HG03095 (cell line): ENCODE results near the gene MAEA.
"Not testable (repeated sequence)": the region's sequence is repeated elsewhere in the genome, so short reads cannot be mapped to it uniquely, and the experiment has no call there.

Experiments used
- ATAC-seq: cut with Tn5 transposase; IDR thresholded peaks from one replicate; pipeline ENCODE4 v1.9.1; 2021; ENCODE audit warnings: moderate library complexity; ENCODE audit not compliant: unreplicated experiment

Gene MAEA

DNA sequence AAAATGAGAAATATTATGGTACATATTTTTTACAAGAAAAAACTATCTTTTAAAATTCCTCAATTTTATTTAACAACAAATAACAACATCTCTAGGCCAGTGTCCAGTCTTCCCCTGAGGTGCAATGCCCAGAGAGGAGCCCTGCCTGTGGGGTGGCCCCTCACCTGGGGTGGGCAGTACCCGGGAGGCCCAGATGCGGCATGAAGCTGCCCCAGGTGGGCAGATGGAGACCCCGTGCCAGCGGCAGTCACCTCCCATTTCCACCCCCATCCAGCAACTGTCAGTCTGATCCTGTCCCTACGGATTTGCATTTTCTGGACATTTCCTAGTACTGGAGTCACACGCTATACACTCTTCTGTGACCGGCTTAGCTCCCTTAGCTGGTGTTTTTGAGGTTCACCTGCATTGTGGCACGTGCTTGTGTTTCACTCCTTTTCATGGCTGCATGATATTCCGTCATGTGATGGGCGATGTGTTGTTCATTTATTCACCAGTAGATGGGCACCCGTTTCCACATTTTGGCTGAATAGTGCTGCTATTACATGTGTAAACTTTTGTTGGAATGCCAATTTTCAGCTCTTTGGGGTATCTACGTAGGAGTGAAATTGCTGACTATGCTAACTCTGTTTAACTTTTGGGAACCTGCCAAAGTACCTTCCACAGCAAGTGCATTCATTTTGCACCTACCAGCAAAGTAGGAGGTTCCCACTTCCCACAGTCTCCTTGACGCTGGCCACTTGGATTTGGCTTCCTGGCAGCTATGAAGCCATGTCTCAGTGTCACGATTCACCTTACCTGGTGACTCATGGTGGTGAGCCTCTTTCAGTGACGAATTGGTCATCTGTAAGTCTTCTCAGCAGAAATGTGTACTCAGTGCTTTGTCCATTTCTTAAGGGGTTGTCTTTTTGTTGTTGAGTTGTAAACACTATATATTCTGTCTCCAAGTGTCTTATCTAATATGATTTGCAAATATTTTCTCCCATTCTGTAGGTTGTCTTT lies 11.7 kb upstream of the MAEA start:
- ATAC-seq: no peak

- ATAC-seq: no peak
Observed at GRCh38 chr4:1279253-1279652, 10.4 kb upstream of the MAEA start.

DNA sequence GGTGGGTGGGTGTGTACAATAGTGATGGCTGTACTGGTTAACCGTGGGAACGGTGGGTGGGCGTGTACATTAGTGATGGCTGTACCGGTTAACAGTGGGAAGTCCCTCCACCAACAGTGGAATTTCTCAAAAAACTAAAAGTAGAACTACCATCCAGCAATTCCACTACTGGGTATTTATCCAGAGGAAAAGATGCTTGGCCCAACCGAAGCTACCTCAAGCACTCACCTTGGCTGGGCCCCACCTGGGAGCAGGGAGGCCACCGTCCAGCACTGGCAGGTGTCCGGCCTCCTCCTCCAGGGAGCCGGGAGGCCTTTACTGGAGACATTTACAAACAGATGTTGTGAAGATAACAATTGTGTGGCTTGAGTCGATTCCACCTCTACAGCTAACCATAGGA lies 6.0 kb upstream of the MAEA start:
- no peak for ATAC-seq

DNA sequence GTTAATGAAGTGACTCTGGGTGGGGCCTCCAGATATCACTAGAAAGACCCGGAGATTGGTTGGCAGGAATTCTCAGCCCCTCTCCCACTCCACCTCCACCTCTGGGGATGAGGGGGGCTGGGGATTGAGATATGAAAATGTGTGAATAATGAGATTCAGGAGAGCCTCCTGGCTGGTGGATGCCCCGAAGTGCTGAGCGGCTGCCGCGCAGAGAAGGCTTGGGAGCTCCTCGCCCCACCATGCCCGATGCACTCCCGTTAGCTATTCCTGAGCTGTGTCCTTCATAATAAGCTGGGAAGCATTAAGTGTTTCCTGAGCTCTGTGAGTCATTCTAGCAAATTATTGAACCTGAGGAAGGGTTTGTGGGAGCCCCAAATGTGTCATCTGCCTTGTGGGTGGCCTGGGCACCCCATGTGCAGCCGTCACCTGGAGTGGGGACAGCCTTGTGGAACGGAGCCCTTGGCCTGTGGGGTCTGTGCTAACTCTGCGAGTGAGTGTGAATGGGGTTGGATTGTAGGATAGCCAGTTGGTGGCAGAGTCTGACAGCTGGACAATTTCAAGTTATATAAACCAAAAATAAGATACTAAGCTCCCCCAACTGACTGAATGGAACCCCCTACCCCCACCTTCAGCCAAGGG lies 4.4 kb upstream of the MAEA start:
- ATAC-seq: no peak

DNA sequence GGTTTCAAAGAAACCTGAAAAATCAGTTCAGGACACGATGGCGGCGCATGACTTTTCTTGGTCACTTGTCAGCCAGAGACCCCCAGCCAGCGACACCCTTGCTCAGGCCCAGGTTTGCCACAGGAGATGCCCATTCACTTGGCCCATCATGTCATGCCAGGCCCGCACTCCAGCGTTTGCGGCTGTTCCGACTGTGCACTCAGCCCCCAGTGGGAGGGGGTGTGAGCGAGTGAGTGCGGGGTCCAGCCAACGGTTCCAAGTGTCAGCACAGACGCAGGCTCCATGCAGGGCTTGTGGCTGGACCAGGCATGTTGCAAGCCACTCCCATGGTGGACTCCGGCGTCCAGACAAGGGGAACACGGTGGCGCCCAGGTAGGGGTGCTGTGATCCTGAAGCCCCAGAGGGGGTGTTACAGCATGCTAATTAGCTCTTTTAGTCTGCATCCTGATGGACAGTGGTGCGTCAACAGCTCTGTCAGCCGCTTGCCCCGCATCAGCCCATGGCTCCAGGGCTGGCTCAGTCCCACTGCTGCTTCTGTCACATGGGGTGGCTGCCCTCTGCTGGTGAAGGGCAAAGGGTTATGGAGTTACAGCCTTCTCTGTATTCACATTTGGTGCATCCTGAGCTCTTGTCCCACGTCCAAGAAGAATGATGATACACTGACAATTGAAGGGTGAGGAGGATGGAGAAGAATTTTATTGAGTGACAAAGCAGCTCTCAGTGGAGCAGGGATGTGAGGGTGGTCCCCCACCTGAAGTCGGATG lies 3.7 kb upstream of the MAEA start:
- ATAC-seq: no peak

DNA sequence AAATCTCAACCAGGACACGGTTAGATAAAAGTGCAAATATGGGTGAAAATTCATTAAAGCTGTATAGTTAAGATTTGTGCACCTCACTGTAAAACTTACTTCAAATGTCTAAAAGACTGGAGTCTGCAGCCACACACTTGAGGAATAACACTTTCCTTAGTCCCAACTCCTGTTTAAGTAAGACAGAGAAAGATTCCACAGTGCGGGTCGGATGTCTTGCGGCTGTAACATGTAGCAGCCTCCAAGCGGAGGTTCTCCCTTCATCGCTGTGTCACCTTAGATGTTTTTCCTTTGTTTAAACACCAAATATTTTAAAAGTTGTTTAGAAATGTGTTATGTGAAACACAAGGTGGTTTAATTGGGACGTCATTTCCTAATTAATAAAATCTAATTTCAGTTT lies 905 bp upstream of the MAEA start:
- no peak for ATAC-seq

- no peak for ATAC-seq
Observed at GRCh38 chr4:1290165-1290977, 680 bp downstream of the MAEA start.

- no peak for ATAC-seq
Observed at GRCh38 chr4:1291091-1291490, 1.4 kb downstream of the MAEA start.

DNA sequence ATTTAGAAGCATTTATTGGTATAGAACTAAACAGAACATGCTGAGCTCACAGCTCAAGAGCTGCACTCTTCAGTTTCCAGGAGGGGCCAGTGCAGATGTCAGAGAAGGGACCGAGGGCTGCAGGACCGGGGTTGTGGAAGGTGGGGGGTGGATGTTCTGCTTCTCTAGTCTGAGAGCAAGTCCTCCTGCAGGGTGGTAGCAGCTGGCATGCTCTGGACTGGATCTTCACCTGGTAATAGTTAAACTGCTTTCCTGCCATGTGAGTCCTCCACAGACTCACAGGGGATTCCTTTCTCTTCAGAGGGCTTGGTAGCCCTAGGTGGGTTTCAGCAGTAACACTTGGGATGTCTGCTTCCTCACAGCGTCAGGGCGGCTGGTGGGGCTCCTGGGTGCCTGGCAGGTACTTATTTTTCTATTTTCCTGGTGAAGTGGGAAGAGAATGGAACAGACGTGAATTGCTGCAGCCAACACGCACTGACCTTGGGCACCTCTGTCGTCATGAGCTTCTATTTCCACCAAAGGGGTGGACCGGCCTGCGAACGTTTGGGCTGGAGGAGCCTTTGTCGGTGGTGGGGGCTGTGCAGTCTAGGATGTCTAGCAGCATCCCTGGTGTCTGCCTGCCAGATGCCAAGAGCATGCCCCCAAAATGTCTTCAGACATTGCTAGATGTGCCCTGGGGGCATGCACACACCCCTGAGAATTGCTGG lies 2.5 kb downstream of the MAEA start:
- no peak for ATAC-seq

DNA sequence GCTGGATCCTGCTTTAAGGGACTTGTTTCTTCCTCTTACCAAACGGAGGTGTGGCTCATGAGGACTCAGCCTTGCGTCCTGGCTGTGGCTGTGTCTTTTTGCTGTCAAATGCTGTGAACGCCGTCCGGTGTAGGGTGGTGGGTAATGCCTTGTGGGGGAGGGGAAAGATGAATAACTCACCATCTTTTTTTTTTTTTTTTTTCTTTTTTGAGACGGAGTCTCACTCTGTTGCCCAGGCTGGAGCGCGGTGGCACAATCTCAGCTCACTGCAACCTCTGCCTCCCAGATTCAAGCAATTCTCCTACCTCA lies 3.0 kb downstream of the MAEA start:
- not testable (repeated sequence) for ATAC-seq

DNA sequence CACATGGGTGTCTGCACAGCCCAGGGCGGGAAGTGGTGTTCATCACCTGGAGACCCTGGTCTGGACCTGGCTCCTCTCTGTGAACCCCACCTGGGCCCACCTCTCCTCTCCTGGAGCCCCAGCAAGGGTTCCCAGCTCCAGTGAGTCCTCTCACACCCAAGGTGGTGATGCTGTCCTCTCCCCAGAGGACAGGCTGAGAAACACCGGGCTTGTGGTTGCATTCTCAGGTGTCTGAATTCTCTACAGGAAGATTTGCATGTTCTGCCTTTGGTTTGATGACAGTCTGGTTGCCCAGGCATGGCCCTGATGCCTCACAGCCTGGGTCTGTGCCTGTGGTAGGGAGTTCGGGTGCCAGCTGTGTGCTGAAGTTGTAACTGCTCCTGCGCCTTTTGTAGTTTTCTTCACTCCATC lies 3.8 kb downstream of the MAEA start:
- no peak for ATAC-seq

DNA sequence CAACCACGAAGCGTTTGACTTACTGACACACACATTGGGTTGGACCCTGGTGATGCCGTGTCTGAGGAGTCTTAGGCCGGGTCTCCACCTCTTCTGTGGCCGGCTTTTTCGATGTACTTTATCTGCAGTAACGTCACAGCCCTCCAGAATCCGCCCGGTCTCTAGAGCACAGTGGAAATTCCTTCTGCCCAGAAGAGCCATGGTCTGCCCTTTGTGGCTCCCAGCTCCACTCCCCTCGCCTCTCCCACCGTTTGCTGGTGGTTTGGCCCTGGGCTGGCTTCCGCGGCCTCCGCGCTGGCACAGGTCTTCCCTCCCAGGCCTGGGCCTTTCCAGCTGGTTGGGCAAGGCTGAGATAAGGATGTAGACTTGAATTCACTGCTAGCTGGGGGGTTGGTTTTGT lies 4.3 kb downstream of the MAEA start:
- no peak for ATAC-seq

DNA sequence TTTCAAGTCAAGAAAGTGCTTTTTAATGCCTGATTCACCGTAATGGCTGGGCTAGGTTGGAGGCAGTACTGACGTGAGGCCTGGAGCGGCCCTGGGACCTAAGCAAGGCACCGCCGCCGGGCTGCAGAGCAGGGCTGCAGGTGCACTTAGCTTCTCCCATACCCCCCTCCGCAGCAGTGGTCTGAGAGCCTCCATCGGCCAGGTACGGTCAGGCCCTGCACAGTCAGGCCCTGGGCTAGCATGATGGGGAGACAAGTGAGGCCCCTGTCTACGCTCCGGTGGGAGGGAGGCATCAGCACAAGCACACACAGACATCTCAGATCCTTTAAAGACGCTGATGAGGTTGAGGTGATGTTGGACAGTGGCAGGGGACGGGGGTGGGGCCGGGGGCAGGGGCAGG lies 4.7 kb downstream of the MAEA start:
- ATAC-seq: no peak

- ATAC-seq: no peak
Observed at GRCh38 chr4:1294891-1295290, 5.2 kb downstream of the MAEA start.

DNA sequence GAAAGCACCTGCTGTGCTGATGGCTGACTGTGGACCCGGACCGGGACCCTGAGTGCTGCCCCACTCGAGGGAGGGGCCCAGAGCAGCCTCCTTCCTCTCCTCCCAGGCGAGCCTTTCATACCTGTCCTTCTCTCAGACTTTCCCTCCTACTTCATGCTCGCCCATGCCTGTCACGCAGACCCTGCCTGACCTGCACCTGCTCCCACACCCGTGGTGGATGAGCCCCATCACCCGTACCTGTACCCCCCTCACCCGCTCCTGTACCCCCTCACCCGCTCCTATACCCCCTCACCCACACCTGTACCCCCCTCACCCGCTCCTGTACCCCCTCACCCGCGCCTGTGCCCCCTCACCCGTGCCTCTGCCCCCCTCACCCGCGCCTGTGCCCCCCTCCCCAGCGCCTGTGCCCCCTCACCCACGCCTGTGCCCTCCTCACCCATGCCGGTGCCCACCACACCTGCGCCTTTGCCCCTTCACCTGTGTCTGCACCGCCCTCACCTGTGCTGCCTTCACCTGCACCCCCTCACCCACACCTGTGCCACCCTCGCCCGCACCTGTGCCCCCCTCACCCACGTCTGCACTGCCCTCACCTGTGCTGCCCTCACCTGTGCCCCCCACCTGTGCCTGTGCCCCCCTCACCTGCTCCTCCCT lies 5.8 kb downstream of the MAEA start:
- no peak for ATAC-seq

GRCh38 chr4:1296324-1297022 lies 6.8 kb downstream of the MAEA start:
- no peak for ATAC-seq

- no peak for ATAC-seq
Observed at GRCh38 chr4:1297023-1297395, 7.3 kb downstream of the MAEA start.

- no peak for ATAC-seq
Observed at GRCh38 chr4:1297456-1298325, 8.0 kb downstream of the MAEA start.
